Muscle of leg (tissue), 11 donors: ENCODE measurements around the gene RACGAP1. TPM values are rescaled to one million over a fixed set of nuclear protein-coding genes. Genes with fewer than 3 reads are reported as not detected.
"Not testable (repeated sequence)": the region's sequence is repeated elsewhere in the genome, so short reads cannot be mapped to it uniquely, and the experiment has no call there.

Source experiments
- DNase-seq: peaks from one replicate; pipeline ENCODE4 v3.0.0; 2013
- H3K27ac ChIP-seq: one replicate; pipeline ENCODE4 v1.5.1; 2013; ENCODE audit warnings: mild to moderate bottlenecking, low read length, control low read depth
- H3K27me3 ChIP-seq: one replicate; pipeline ENCODE4 v1.6.1; 2013; ENCODE audit warnings: low read length; ENCODE audit not compliant: control insufficient read depth, insufficient read depth
- H3K36me3 ChIP-seq: one replicate; pipeline ENCODE4 v1.6.1; 2013; ENCODE audit warnings: low read length; ENCODE audit not compliant: control insufficient read depth, insufficient read depth
- H3K4me1 ChIP-seq: one replicate; pipeline ENCODE4 v1.6.1; 2013; ENCODE audit warnings: low read length; ENCODE audit not compliant: control insufficient read depth, insufficient read depth
- H3K4me3 ChIP-seq: one replicate; pipeline ENCODE4 v1.5.1; 2013; ENCODE audit warnings: low read length, control low read depth
- H3K9me3 ChIP-seq: replicated peaks from 2 replicates; pipeline ENCODE4 v1.6.1; 2013; ENCODE audit warnings: low read depth, low read length; ENCODE audit not compliant: control insufficient read depth
- WGBS: methylation state at CpG from one replicate; pipeline ENCODE4 v1.1.5; 2013; ENCODE audit warnings: missing lambda C conversion rate; ENCODE audit not compliant: insufficient coverage; 5-methylcytosine and 5-hydroxymethylcytosine counted together
- polyA plus RNA-seq, 8 donors: library from polyadenylated mRNA; unstranded; fragments of 120-200 nt; gene quantifications; one replicate each; pipeline versions ENCODE4 v1.2.1 to v1.2.3, GENCODE V29; 2013; ENCODE audit warnings: inconsistent platforms in 1 of 8, low replicate concordance in 1 of 8; ENCODE audit not compliant: insufficient read length in 8 of 8, insufficient read depth in 1 of 8
- total RNA-seq: library from RNA; stranded (reverse); fragments of 120-200 nt; gene quantifications from one replicate; pipeline ENCODE4 v1.2.4, GENCODE V29; 2013

Gene RACGAP1
- total and polyA plus RNA-seq, 9 donors, result 21.3 to 40.7 (median 28.8) TPM

DNA sequence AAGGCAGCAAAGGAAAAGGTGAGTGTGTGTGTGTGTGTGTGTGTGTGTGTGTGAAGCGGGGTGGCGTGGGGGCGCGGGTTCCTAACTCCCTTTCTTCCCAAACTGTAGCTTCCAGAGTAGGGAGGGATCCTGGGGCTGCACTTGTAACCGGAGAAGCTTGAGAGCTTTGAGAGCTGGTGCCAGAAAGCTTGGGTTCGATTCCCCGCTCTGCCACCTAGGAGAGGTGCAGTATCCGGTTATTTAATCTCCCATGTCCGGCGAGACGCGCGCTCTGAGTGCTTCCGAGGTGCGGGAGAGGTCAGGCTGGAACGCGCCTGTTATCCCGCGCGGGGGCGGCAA, 7.2 kb upstream of the RACGAP1 start:
- no peak overlapping the region for H3K27ac ChIP-seq
- 11% methylated on average over 10 of the region's 21 CpGs for WGBS
- no peak for DNase-seq
- H3K4me3 ChIP-seq, result peak overlapping the region; percentile 31
- peaks cover 14% of the 10 kb centered on the region for H3K27me3 ChIP-seq
- no peaks in the 10 kb centered on the region for H3K9me3 ChIP-seq
- peaks cover 8% of the 10 kb centered on the region for H3K4me1 ChIP-seq
- H3K36me3 ChIP-seq, result no peaks in the 10 kb centered on the region

DNA sequence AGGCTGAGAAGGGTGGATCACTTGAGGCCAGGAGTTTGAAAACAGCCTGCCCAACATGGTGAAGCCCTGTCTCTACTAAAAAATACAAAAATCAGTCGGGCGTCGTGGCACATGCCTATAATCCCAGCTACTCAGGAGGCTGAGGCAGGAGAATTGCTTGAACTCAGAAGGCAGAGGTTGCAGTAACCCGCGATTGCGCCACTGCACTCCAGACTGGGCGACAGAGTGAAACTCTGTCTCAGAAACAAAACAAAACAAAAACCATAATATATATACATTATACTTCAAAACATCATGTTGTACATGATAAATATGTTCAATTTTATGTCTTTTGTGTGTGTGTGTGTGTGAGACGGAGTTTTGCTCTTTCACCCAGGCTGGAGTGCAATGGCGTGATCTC, 5.2 kb upstream of the RACGAP1 start:
- not testable (repeated sequence) for H3K27ac ChIP-seq, H3K4me3 ChIP-seq, H3K36me3 ChIP-seq, H3K9me3 ChIP-seq, H3K4me1 ChIP-seq, DNase-seq
- H3K27me3 ChIP-seq, result peaks cover 14% of the 10 kb centered on the region
- WGBS, result 73% methylated on average over 3 of the region's 9 CpGs

DNA sequence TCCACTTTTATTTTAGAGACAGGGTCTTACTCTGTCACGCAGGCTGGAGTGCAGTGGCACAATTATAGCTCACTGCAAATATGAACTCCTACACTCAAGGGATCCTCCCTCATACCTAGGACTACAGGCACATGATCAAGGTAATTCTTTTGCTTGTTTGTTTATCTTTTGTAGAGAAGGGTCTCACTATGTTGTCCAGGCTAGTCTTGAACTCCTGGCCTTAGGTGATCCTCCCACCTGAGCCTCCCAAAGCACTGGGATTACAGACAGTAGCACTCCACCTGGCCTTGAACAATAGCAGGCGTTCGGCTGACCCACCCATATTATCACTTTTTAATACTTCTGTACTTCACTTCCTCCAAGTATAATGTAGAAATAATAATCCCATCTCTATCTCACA, 1.4 kb upstream of the RACGAP1 start:
- Histone ChIP-seq H3K4me1 (peaks cover 4% of the 10 kb centered on the region), H3K36me3 (no peaks in the 10 kb centered on the region), H3K27me3 (peaks cover 3% of the 10 kb centered on the region), H3K27ac (no peak overlapping the region), H3K9me3 (no peaks in the 10 kb centered on the region), H3K4me3 (no peak overlapping the region)
- 96% methylated on average over 3 of the region's 3 CpGs for WGBS
- DNase-seq, result no peak

DNA sequence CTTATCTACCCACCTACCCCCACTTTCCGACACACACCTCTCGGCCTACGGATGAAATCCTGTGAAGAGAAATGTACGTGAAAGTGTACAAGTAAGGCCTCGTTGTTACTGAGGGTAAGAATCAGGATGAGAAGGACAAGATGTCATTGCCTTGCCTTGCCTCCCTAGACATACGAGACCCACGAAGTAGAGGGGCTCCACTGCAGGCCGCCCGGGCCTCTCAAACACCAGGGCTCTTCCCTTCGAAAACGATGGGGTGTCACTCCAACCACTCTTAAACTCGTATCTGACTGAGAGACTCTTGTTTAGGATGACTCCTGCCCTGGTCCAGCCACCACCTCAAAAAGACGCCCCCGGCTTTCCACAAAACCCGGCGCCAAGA, 498 bp downstream of the RACGAP1 start:
- no peak for DNase-seq
- Histone ChIP-seq H3K9me3 (no peaks in the 10 kb centered on the region), H3K27ac (peak overlapping the region; percentile 85), H3K36me3 (no peaks in the 10 kb centered on the region), H3K4me3 (peak overlapping the region; percentile 92), H3K27me3 (no peaks in the 10 kb centered on the region), H3K4me1 (peaks cover 6% of the 10 kb centered on the region)
- 0% methylated on average over 12 of the region's 16 CpGs for WGBS

DNA sequence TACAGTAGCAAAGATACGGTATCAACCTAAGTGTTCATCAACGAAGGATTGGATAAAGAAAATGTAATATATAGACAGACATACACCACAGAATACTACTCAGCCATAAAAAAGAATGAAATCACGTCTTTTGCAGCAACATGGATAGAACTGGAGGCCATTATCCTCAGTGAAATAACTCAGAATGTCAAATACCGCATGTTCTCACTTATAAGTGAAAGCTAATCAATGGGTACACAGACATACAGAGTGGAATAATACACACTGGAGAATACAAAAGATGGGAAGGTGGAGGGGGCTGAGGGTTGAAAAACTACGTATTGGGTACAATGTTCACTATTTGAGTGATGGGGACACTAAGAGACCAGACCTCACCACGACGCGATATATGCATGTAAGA, 1.1 kb downstream of the RACGAP1 start:
- H3K27me3 ChIP-seq, result no peaks in the 10 kb centered on the region
- peak overlapping the region; percentile 92 for H3K4me3 ChIP-seq
- H3K9me3 ChIP-seq, result no peaks in the 10 kb centered on the region
- WGBS, result no CpG with 5 or more reads among the region's 8 CpGs
- no peak for DNase-seq
- H3K27ac ChIP-seq, result no peak overlapping the region
- no peaks in the 10 kb centered on the region for H3K36me3 ChIP-seq
- H3K4me1 ChIP-seq, result peaks cover 6% of the 10 kb centered on the region

DNA sequence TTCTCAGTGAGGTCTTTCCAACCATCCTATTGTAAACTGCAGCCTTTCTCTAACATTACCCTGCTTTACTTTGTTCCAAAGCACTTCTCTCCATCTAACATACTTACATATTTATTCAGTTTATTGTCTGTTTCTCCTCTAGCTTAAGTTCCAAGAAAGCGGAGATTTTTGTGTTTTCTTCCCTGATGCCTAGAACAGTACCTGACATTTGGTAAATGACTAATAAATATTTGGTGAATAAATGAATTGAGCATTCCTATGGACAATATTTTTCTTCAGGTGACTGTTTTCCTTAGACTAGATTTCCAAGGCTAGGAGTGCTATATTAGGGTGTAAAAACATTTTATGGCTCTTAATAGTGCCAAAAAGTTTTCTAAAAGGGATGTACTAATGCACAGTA, 2.4 kb downstream of the RACGAP1 start:
- no CpG with 5 or more reads among the region's 1 CpG for WGBS
- H3K9me3 ChIP-seq, result no peaks in the 10 kb centered on the region

DNA sequence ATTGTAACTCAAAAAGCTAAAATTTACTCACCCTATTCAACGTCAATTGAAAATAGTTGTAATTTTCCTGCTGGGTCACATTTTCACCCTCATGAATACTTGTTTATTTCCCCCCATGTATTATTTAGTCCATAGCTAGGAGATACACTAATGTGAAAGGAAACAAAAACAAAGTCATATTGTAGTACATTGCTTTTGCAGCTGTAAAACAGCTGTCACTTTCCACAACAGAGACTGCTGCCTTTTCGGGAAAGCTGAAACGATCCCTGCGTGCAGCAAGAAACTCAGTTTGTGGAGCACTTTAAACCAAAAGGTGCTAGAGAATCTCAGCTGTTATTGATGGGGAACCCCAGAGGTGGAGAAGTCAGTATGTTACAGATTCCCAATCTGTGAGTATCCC, 4.3 kb downstream of the RACGAP1 start:
- H3K4me3 ChIP-seq, result peak overlapping the region; percentile 5
- H3K27ac ChIP-seq, result peak overlapping the region; percentile 84
- DNase-seq, result peak; percentile 82
- no peaks in the 10 kb centered on the region for H3K9me3 ChIP-seq
- 27% methylated on average over 3 of the region's 4 CpGs for WGBS
- no peaks in the 10 kb centered on the region for H3K36me3 ChIP-seq
- H3K4me1 ChIP-seq, result peaks cover 11% of the 10 kb centered on the region
- H3K27me3 ChIP-seq, result no peaks in the 10 kb centered on the region

More for the DNA sequence above, 2.4 kb downstream of the RACGAP1 start:
- Histone ChIP-seq H3K36me3 (no peaks in the 10 kb centered on the region), H3K27ac (no peak overlapping the region), H3K4me3 (no peak overlapping the region), H3K4me1 (peaks cover 7% of the 10 kb centered on the region), H3K27me3 (no peaks in the 10 kb centered on the region)
- DNase-seq, result no peak

DNA sequence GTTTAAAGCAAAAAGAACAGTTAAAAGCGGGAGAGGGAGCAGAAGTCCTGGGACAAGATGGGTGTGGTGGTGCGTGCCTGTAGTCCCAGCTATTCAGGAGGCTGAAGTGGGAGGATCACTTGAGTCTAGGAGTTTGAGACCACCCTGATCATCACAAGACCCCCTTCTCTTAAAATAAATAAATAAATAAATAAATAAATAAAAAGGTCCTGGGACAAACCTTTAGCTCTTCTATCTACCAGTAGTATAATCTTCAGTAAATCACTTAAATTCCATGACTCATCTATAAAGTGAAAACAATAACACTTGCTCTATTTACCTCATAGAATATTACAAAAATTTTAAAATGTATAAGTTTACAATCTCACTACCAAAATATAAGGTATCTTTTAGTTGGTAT, 5.8 kb downstream of the RACGAP1 start:
- DNase-seq, result no peak
- H3K4me3 ChIP-seq, result no peak overlapping the region
- no CpG with 5 or more reads among the region's 2 CpGs for WGBS
- peaks cover 3% of the 10 kb centered on the region for H3K36me3 ChIP-seq
- H3K4me1 ChIP-seq, result peaks cover 7% of the 10 kb centered on the region
- H3K9me3 ChIP-seq, result no peaks in the 10 kb centered on the region
- no peaks in the 10 kb centered on the region for H3K27me3 ChIP-seq
- no peak overlapping the region for H3K27ac ChIP-seq

DNA sequence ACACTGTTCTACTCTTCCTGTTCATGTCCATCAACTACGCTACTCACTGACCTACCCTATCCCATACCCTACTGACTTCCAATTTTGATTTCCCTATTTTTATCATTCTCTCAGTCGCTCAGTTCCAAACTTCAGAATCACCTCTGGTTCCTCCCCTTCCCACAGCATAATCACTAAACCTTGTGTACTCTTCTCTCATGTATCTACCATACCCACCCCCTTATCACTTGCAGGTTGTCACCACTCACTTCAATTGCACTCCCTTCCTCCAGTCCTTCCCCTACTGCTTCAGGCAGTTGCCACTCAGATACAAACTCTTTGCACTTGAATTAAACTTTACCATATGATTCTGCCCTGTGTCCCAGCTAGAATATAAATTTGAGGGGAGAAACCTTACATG, 6.3 kb downstream of the RACGAP1 start:
- DNase-seq, result no peak
- Histone ChIP-seq H3K27ac (no peak overlapping the region), H3K4me1 (peaks cover 7% of the 10 kb centered on the region)

DNA sequence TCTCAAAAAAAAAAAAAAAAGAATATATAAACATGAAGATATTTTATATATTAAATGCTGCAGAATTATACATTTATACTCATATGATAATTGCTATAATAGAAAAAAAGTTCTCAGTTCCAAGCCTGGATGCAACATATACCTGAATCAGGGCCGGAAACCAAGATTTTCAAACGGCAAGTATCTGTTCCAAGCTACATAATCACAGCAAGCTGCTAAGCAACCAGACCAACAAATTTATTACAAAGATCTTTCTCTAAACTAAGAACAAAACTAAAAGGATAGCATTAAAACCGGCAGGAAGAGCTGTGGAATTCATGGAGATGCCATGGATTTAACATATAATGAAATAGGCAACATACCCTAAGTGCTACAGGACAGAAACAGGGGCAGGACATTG, 7.1 kb downstream of the RACGAP1 start:
- H3K4me1 ChIP-seq, result peaks cover 7% of the 10 kb centered on the region
- no peaks in the 10 kb centered on the region for H3K9me3 ChIP-seq
- no peaks in the 10 kb centered on the region for H3K27me3 ChIP-seq
- peak overlapping the region; percentile 91 for H3K27ac ChIP-seq
- H3K4me3 ChIP-seq, result no peak overlapping the region
- WGBS, result no CpG with 5 or more reads among the region's 3 CpGs
- peaks cover 6% of the 10 kb centered on the region for H3K36me3 ChIP-seq
- DNase-seq, result peak; percentile 82

More for the DNA sequence above, 6.3 kb downstream of the RACGAP1 start:
- no peaks in the 10 kb centered on the region for H3K27me3 ChIP-seq
- H3K4me3 ChIP-seq, result no peak overlapping the region
- no peaks in the 10 kb centered on the region for H3K9me3 ChIP-seq
- 89% methylated on average over 2 of the region's 2 CpGs for WGBS
- peaks cover 6% of the 10 kb centered on the region for H3K36me3 ChIP-seq

DNA sequence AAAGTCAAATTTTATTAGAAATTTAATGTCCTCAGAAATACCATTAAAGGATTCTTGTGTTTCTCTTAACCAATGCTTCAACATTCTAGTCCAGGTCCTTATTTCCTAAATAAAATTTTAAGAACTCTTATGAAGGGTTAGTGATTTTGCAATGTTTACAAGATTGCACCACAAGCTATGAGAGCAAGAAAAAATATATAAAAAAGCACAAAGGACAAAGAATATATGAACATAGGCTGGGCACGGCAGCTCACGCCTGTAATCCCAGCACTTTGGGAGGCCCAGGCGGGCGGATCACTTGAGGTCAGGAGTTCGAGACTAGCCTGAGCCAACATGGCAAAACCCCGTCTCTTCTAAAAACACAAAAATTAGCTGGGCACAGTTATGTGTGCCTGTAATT, 7.7 kb downstream of the RACGAP1 start:
- no CpG with 5 or more reads among the region's 6 CpGs for WGBS
- peak overlapping the region; percentile 91 for H3K27ac ChIP-seq
- H3K9me3 ChIP-seq, result no peaks in the 10 kb centered on the region
- no peak overlapping the region for H3K4me3 ChIP-seq
- no peaks in the 10 kb centered on the region for H3K27me3 ChIP-seq
- peaks cover 6% of the 10 kb centered on the region for H3K36me3 ChIP-seq
- DNase-seq, result peak; percentile 30
- peaks cover 7% of the 10 kb centered on the region for H3K4me1 ChIP-seq
